Measurements from ENCODE around the gene PACSIN1. TPM values are rescaled to one million over a fixed set of nuclear protein-coding genes. Genes with fewer than 3 reads are reported as not detected.

The PACSIN1 gene
- total RNA-seq, 4 donors from 2014 or later: 1.2 TPM; not detected in 2

DNA sequence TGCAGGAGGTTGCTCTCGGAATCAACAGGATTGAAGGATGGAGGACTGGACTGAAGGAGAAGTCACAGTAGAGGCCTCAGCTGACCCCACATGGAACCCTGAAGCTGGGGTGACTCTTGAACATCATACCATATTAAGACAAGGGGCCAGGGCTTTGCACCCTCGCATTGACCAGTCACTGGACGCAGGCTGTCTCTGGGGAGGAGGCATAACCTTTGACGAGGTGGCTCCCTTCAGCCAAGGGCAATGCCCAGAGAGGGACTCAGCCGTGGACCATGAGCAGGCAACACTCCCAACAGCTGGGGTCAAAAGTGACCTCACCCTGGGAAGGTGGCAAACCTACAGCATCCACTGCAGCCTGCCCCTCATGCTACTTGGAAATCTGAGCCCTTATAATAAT is 21.7 kb downstream of the PACSIN1 start:
- Histone ChIP-seq H3K36me3 (no peaks in the 10 kb centered on the region), H3K27ac (no peak overlapping the region), H3K27me3 (peaks cover 5% of the 10 kb centered on the region), H3K4me3 (no peak overlapping the region), H3K4me1 (no peaks in the 10 kb centered on the region), H3K9me3 (no peaks in the 10 kb centered on the region)
- WGBS, 2 donors (ENCODE audit: low coverage in 1 of 2): 100% methylated on average over 1 of the region's 5 CpGs; no CpG with 5 or more reads in 1 of the 2 donors
- no peak for ATAC-seq
- TF ChIP-seq EP300 (IDR thresholded peaks at IDR 0.05) (no peak), POLR2AphosphoS5 (IDR thresholded peaks at IDR 0.05) (no peak), POLR2A (IDR thresholded peaks at IDR 0.05) (no peak)
- TF ChIP-seq, protein P1, sequence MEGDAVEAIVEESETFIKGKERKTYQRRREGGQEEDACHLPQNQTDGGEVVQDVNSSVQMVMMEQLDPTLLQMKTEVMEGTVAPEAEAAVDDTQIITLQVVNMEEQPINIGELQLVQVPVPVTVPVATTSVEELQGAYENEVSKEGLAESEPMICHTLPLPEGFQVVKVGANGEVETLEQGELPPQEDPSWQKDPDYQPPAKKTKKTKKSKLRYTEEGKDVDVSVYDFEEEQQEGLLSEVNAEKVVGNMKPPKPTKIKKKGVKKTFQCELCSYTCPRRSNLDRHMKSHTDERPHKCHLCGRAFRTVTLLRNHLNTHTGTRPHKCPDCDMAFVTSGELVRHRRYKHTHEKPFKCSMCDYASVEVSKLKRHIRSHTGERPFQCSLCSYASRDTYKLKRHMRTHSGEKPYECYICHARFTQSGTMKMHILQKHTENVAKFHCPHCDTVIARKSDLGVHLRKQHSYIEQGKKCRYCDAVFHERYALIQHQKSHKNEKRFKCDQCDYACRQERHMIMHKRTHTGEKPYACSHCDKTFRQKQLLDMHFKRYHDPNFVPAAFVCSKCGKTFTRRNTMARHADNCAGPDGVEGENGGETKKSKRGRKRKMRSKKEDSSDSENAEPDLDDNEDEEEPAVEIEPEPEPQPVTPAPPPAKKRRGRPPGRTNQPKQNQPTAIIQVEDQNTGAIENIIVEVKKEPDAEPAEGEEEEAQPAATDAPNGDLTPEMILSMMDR (IDR thresholded peaks at IDR 0.05): no peak

DNA sequence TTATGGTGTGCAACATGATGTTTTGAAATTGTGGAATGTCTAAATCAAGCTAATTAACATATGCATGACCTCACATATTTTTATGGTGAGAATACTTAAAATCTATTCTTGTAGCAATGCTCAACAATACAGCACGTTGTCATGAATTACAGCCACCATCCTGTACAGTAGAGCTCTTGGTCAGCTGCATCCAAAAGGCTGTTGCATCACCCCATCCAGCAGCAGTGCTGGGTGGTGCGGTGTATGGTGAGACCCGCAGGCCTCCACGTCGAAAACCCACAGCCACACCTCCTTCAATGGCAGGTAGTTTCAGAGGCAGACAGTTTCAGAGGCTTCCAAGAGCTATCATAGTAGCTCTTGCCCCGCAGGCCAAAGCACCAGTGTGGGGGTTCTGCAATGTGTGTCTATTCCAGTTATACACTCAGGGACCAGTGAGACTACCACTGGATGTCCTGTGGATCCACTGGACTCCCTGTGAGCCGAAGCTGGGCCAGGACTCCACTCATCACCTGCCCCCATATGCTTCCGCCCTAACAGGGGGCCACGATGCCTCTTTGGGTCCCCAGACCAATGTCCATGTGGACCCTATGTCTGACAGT is 23.4 kb downstream of the PACSIN1 start:
- Histone ChIP-seq H3K27ac (no peak overlapping the region), H3K27me3 (no peaks in the 10 kb centered on the region), H3K36me3 (no peaks in the 10 kb centered on the region), H3K9me3 (no peaks in the 10 kb centered on the region), H3K4me3 (no peak overlapping the region), H3K4me1 (no peaks in the 10 kb centered on the region)
- 66 to 82% methylated on average over 4 to 6 of the region's 9 CpGs for WGBS, 2 donors (ENCODE audit: low coverage in 1 of 2)
- no peak for ATAC-seq
- TF ChIP-seq POLR2A (IDR thresholded peaks at IDR 0.05) (no peak), EP300 (IDR thresholded peaks at IDR 0.05) (no peak)

DNA sequence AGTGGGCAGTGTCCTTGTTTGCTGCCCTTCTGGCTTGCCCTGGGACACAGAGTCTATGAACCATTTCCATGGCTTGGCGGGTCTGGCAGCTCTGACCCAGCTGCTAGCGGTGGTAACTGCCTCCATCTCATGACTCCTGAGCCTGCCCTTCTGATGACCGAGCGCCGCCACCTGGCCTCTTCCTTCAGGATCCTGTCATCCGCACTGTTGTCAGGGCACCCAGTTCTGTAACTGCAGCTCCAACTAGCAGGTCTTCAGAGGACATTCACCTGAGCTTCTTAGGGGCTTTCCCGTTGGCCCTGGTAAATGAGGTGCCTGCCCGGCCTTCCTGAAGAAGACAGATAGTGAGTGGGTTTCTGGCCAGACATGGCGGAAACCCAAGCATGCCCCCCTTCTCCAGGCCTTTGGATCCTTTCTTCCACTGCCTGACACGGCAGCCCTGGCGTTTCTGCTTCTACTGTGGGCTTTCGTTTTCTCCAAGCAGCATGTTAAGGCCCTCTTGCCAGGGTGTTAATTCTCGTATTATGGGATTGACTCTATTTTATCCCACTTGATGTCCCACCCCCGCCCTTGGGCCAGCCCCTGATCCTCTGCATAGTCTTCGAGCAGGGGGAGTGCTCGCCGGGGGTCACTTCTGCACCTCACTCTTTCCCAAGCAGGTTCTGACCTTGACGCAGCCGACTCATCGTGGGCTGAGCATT is 24.7 kb downstream of the PACSIN1 start:
- H3K4me3 ChIP-seq: peak overlapping the region in 1 of 2 donors; percentile 12
- H3K27me3 ChIP-seq: no peaks in the 10 kb centered on the region
- ATAC-seq: no peak
- no peaks in the 10 kb centered on the region for H3K4me1 ChIP-seq
- H3K9me3 ChIP-seq: no peaks in the 10 kb centered on the region
- H3K27ac ChIP-seq: peak overlapping the region in 2 of 4 donors; percentile 24 to 35
- H3K36me3 ChIP-seq: no peaks in the 10 kb centered on the region
- WGBS, 2 donors (ENCODE audit: low coverage in 1 of 2): 49 to 100% methylated on average over 1 to 10 of the region's 20 CpGs
- TF ChIP-seq POLR2AphosphoS5 (IDR thresholded peaks at IDR 0.05) (no peak), EP300 (IDR thresholded peaks at IDR 0.05) (no peak), POLR2A (IDR thresholded peaks at IDR 0.05) (no peak)
- TF ChIP-seq, protein P1 (IDR thresholded peaks at IDR 0.05): no peak

DNA sequence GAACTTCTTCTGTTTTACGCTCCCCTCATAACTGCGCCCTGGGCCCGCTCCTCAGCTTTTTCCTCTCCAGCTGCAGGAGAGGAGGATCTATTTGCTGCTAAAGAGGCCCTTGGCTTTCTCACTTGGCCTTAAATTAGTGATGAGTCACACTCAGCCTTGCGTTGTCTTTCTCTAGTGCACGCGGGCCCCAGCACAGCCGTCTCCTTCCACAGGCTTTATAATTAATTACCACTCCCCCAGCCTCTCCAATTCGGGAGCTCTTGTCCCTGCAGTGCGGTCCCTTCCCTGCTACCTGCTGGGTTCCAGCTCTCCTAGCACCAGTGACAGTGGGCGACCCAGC is 25.2 kb downstream of the PACSIN1 start:
- Histone ChIP-seq H3K4me3 (peak overlapping the region in 1 of 2 donors; percentile 12), H3K9me3 (no peaks in the 10 kb centered on the region), H3K4me1 (no peaks in the 10 kb centered on the region), H3K36me3 (no peaks in the 10 kb centered on the region), H3K27ac (peak overlapping the region in 2 of 4 donors; percentile 24 to 35), H3K27me3 (no peaks in the 10 kb centered on the region)
- WGBS, 2 donors (ENCODE audit: low coverage in 1 of 2): 14 to 35% methylated on average over 6 to 9 of the region's 10 CpGs
- no peak for TF ChIP-seq POLR2AphosphoS5 (IDR thresholded peaks at IDR 0.05)
- TF ChIP-seq EP300 (IDR thresholded peaks at IDR 0.05): no peak
- TF ChIP-seq POLR2A (IDR thresholded peaks at IDR 0.05): no peak
- TF ChIP-seq, protein P1 (IDR thresholded peaks at IDR 0.05): no peak
- peak; percentile 36 for ATAC-seq

DNA sequence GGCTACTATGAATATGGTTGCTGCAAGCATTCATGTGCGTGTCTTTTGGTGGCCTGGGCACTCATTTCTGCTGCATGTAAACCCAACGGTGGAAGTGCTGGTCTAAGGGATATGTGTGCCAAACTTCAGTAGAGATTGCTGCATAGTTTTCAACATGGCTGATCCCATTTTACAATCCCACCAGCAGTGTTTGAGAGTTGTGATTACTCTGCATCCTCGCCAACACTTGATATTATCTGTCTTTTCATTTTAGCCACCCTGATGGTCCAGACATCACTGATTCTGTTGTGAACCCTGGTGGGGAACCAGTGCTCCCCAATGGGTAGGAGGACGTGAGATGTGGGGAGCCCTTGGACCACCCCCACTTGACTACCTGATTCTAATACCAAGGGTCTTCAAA is 27.5 kb downstream of the PACSIN1 start:
- 82 to 100% methylated on average over 1 to 3 of the region's 4 CpGs for WGBS, 2 donors (ENCODE audit: low coverage in 1 of 2)
- no peak for ATAC-seq
- no peak overlapping the region for H3K27ac ChIP-seq

More for the DNA sequence above, 27.5 kb downstream of the PACSIN1 start:
- Histone ChIP-seq H3K9me3 (no peaks in the 10 kb centered on the region), H3K4me3 (no peak overlapping the region), H3K36me3 (no peaks in the 10 kb centered on the region), H3K4me1 (no peaks in the 10 kb centered on the region), H3K27me3 (no peaks in the 10 kb centered on the region)
- TF ChIP-seq, protein P1 (IDR thresholded peaks at IDR 0.05): no peak
- TF ChIP-seq POLR2A (IDR thresholded peaks at IDR 0.05) (no peak), EP300 (IDR thresholded peaks at IDR 0.05) (no peak), POLR2AphosphoS5 (IDR thresholded peaks at IDR 0.05) (no peak)
